Osteocyte (in vitro differentiated cells): Measurements from ENCODE around the gene NID2. TPM values are rescaled to one million over a fixed set of nuclear protein-coding genes. Genes with fewer than 3 reads are reported as not detected.

Experiments
- DNase-seq: peaks from one replicate; pipeline ENCODE4 v3.0.0; 2021; ENCODE audit warnings: mixed read lengths; ENCODE audit not compliant: unreplicated experiment; ENCODE audit errors: extremely low spot score
- H3K27ac Mint-ChIP-seq: one replicate; pipeline ENCODE4 v1.8.0; 2021; ENCODE audit warnings: mild to moderate bottlenecking, mixed read lengths; ENCODE audit not compliant: unreplicated experiment
- H3K27me3 Mint-ChIP-seq: one replicate; pipeline ENCODE4 v1.8.0; 2021; ENCODE audit warnings: mixed read lengths; ENCODE audit not compliant: unreplicated experiment
- H3K36me3 Mint-ChIP-seq: one replicate; pipeline ENCODE4 v1.8.0; 2021; ENCODE audit warnings: mixed read lengths; ENCODE audit not compliant: unreplicated experiment
- H3K4me1 Mint-ChIP-seq: one replicate; pipeline ENCODE4 v1.8.0; 2021; ENCODE audit warnings: mixed read lengths; ENCODE audit not compliant: unreplicated experiment
- H3K4me3 Mint-ChIP-seq: one replicate; pipeline ENCODE4 v1.8.0; 2021; ENCODE audit warnings: mild to moderate bottlenecking, moderate library complexity, mixed read lengths; ENCODE audit not compliant: unreplicated experiment
- H3K9me3 Mint-ChIP-seq: one replicate; pipeline ENCODE4 v1.8.0; 2021; ENCODE audit warnings: mixed read lengths; ENCODE audit not compliant: unreplicated experiment
- CTCF ChIP-seq: fragments of 200-600 bp; sonication (generic); IDR thresholded peaks from 2 replicates; pipeline ENCODE4 v1.5.0; 2021; ENCODE audit warnings: antibody characterized with exemption, mild to moderate bottlenecking, moderate library complexity
- total RNA-seq: library from RNA; stranded (reverse); gene quantifications from 2 replicates; pipeline ENCODE4 v1.2.1, GENCODE V29; 2021

Gene NID2
- total RNA-seq, 1 donor from 2014 or later, result 58.5 TPM

GRCh38 chr14:51960866-51961265, 108.0 kb downstream of the NID2 start:
- no peak for TF ChIP-seq CTCF
- no peaks in the 10 kb centered on the region for H3K4me1 Mint-ChIP-seq
- H3K4me3 Mint-ChIP-seq, result no peak overlapping the region
- no peak for DNase-seq
- no peak overlapping the region for H3K27ac Mint-ChIP-seq
- H3K27me3 Mint-ChIP-seq, result no peaks in the 10 kb centered on the region
- peaks cover 13% of the 10 kb centered on the region for H3K36me3 Mint-ChIP-seq
- H3K9me3 Mint-ChIP-seq, result peaks cover 21% of the 10 kb centered on the region

GRCh38 chr14:51959928-51960327, 108.9 kb downstream of the NID2 start:
- peaks cover 21% of the 10 kb centered on the region for H3K9me3 Mint-ChIP-seq
- no peak for TF ChIP-seq CTCF
- H3K36me3 Mint-ChIP-seq, result peaks cover 16% of the 10 kb centered on the region
- no peak overlapping the region for H3K4me3 Mint-ChIP-seq
- no peaks in the 10 kb centered on the region for H3K4me1 Mint-ChIP-seq
- DNase-seq, result no peak
- H3K27me3 Mint-ChIP-seq, result no peaks in the 10 kb centered on the region
- H3K27ac Mint-ChIP-seq, result no peak overlapping the region

- H3K4me1 Mint-ChIP-seq, result no peaks in the 10 kb centered on the region
- H3K9me3 Mint-ChIP-seq, result peaks cover 21% of the 10 kb centered on the region
- no peak for DNase-seq
- H3K4me3 Mint-ChIP-seq, result no peak overlapping the region
- no peaks in the 10 kb centered on the region for H3K27me3 Mint-ChIP-seq
- no peak overlapping the region for H3K27ac Mint-ChIP-seq
- no peak for TF ChIP-seq CTCF
- peaks cover 16% of the 10 kb centered on the region for H3K36me3 Mint-ChIP-seq
Observed at GRCh38 chr14:51957950-51958349, 110.9 kb downstream of the NID2 start.

Other genes starting within 250 kb of the NID2 start
- 3.9 and 4.1 TPM in 2 replicates for gene GNG2, start 208.4 kb downstream of the NID2 start, total RNA-seq
- 172 and 185 TPM in 2 replicates for gene RTRAF, start 79.5 kb downstream of the NID2 start, total RNA-seq
- gene PTGDR, start 198.6 kb upstream of the NID2 start, total RNA-seq, result not detected in 2 replicates
- gene PTGER2, start 245.3 kb upstream of the NID2 start, total RNA-seq, result 2.1 and 2.4 TPM in 2 replicates